GM12864 (cell line): ENCODE measurements around the gene SLC45A3.

Source experiments
- DNase-seq: peaks from one replicate; pipeline ENCODE4 v3.0.0-alpha.2; 2011; ENCODE audit warnings: low read depth
- H3K4me3 ChIP-seq: 2 replicates; pipeline ENCODE4 v1.5.1; 2011; ENCODE audit warnings: mild to moderate bottlenecking, low read depth, low read length, control low read depth
- CTCF ChIP-seq: IDR thresholded peaks from 2 replicates; pipeline ENCODE4 v1.5.1; 2011; ENCODE audit warnings: low read depth, mild to moderate bottlenecking, moderate library complexity, low read length, control low read depth, inconsistent platforms; ENCODE audit errors: missing control alignments

The SLC45A3 gene

GRCh38 chr1:205676002-205676401 lies 4.3 kb downstream of the SLC45A3 start:
- H3K4me3 ChIP-seq, result no peak overlapping the region
- no peak for TF ChIP-seq CTCF
- DNase-seq, result no peak

- no peak overlapping the region for H3K4me3 ChIP-seq
- no peak for TF ChIP-seq CTCF
- no peak for DNase-seq
These were observed 5.1 kb downstream of the SLC45A3 start for GRCh38 chr1:205675247-205675646.

- TF ChIP-seq CTCF, result no peak
- no peak for DNase-seq
- no peak overlapping the region for H3K4me3 ChIP-seq
These were observed 7.3 kb downstream of the SLC45A3 start for GRCh38 chr1:205672970-205673369.

GRCh38 chr1:205672395-205672889 lies 7.9 kb downstream of the SLC45A3 start:
- no peak overlapping the region for H3K4me3 ChIP-seq
- TF ChIP-seq CTCF, result no peak
- DNase-seq, result no peak

GRCh38 chr1:205670611-205671430 lies 9.5 kb downstream of the SLC45A3 start:
- DNase-seq, result no peak
- H3K4me3 ChIP-seq, result no peak overlapping the region
- TF ChIP-seq CTCF, result no peak

- no peak for DNase-seq
- TF ChIP-seq CTCF, result no peak
- no peak overlapping the region for H3K4me3 ChIP-seq
These were observed 10.2 kb downstream of the SLC45A3 start for GRCh38 chr1:205670150-205670446.
